K562 (cell line): ENCODE measurements around the gene NT5E. TPM values are rescaled to one million over a fixed set of nuclear protein-coding genes. Genes with fewer than 3 reads are reported as not detected.

Experiments used
- ATAC-seq: fragments of 200-7000 bp; cut with Tn5 transposase; 3 replicates; pipeline ENCODE4 v1.9.1; 2020; ENCODE audit warnings: moderate library complexity
- BruUV-seq: library from RNA; stranded (reverse); fragments of 400-500 nt; replicated peaks from 2 replicates; lab custom pipeline; 2021; lab: Mats Ljungman, UMichigan
- CTCF ChIA-PET: fragments of 300-600 bp; formaldehyde crosslinking; extraction: SDS; loops from one replicate; lab custom pipeline; 2021; ENCODE audit warnings: low intra/inter-chr PET ratio; lab: Yijun Ruan, JAX
- POLR2A ChIA-PET: fragments of 300-600, 350-650 bp; sonication (Branson Sonifier 250); formaldehyde crosslinking; extraction: SDS; loops from one replicate; lab custom pipeline; 2021; ENCODE audit warnings: antibody characterized with exemption, inconsistent platforms; lab: Yijun Ruan, JAX
- DNase-seq, 4 experiments: peaks; one replicate each; pipeline versions ENCODE4 v3.0.0 to v3.0.0-alpha.2; 2011 to 2018; ENCODE audit warnings: low spot score in 3 of 4, mixed read lengths in 3 of 4; ENCODE audit errors: extremely low read depth in 1 of 4
- FAIRE-seq: peaks from 2 replicates; lab custom pipeline; 2011; peaks lifted over from hg19 to GRCh38; lab: Jason Lieb, UNC
- H2AFZ ChIP-seq: 2 replicates; pipeline ENCODE4 v1.6.0; 2011; ENCODE audit warnings: low read depth, low read length, control low read depth, inconsistent platforms
- H3K27ac ChIP-seq: fragments of 200-600 bp; 3 replicates; pipeline ENCODE4 v1.8.0; 2011; ENCODE audit warnings: low read depth, mild to moderate bottlenecking, control low read depth, inconsistent platforms, low read length, moderate library complexity, mixed read lengths; ENCODE audit errors: extremely low read depth
- H3K27me3 ChIP-seq, 2 experiments: fragments of 300-600 bp in 1 of 2; 2 replicates in 1 of 2; 3 replicates in 1 of 2; pipeline versions ENCODE4 v1.6.0 to v1.8.0; 2011; ENCODE audit warnings: inconsistent platforms in 2 of 2, low read length in 2 of 2, mild to moderate bottlenecking in 1 of 2, mixed read lengths in 1 of 2, moderate library complexity in 1 of 2; ENCODE audit not compliant: control insufficient read depth in 2 of 2, insufficient read depth in 2 of 2
- H3K36me3 ChIP-seq: fragments of 300-600 bp; 3 replicates; pipeline ENCODE4 v1.8.0; 2011; ENCODE audit warnings: mild to moderate bottlenecking, low read length, inconsistent platforms; ENCODE audit not compliant: control insufficient read depth, insufficient read depth
- H3K4me1 ChIP-seq, 2 experiments: fragments of 200-600 bp in 1 of 2; replicated peaks in 1 of 2; 2 replicates in 1 of 2; 3 replicates in 1 of 2; pipeline versions ENCODE4 v1.5.1 to v1.8.0; 2011; ENCODE audit warnings: inconsistent platforms in 2 of 2, low read length in 2 of 2, mild to moderate bottlenecking in 1 of 2, mixed read lengths in 1 of 2, moderate library complexity in 1 of 2; ENCODE audit not compliant: control insufficient read depth in 2 of 2, insufficient read depth in 2 of 2
- H3K4me2 ChIP-seq: 2 replicates; pipeline ENCODE4 v1.6.1; 2011; ENCODE audit warnings: low read length, control low read depth, inconsistent platforms, mixed read lengths; ENCODE audit not compliant: insufficient read depth
- H3K4me3 ChIP-seq: fragments of 200-600 bp; sonication (generic), shearing (Covaris generic); 2 replicates; pipeline ENCODE4 v1.5.1; 2016; ENCODE audit warnings: control low read depth, inconsistent platforms
- H3K79me2 ChIP-seq: fragments of 200-600 bp; 3 replicates; pipeline ENCODE4 v1.8.0; 2011; ENCODE audit warnings: low read length, inconsistent platforms; ENCODE audit not compliant: control insufficient read depth, insufficient read depth
- H3K9ac ChIP-seq, 2 experiments: 2 replicates each; pipeline versions ENCODE4 v1.6.0 to v1.6.1; 2011; ENCODE audit warnings: low read depth in 2 of 2, low read length in 2 of 2, control low read depth in 1 of 2, inconsistent platforms in 1 of 2, mild to moderate bottlenecking in 1 of 2, mixed read lengths in 1 of 2; ENCODE audit not compliant: insufficient read depth in 1 of 2
- H3K9me1 ChIP-seq: one replicate; pipeline ENCODE4 v1.6.0; 2011; ENCODE audit warnings: inconsistent platforms, mild to moderate bottlenecking, low read length, moderate library complexity; ENCODE audit not compliant: control insufficient read depth, insufficient read depth
- H3K9me3 ChIP-seq: replicated peaks from 2 replicates; pipeline ENCODE4 v1.5.1; 2011; ENCODE audit warnings: low read depth, low read length, inconsistent platforms; ENCODE audit not compliant: control insufficient read depth, insufficient read depth
- H4K20me1 ChIP-seq: replicated peaks from 2 replicates; pipeline ENCODE4 v1.6.1; 2011; ENCODE audit warnings: low read length, inconsistent platforms, mixed read lengths; ENCODE audit not compliant: control insufficient read depth, insufficient read depth
- HNRNPH1 ChIP-seq: fragments of 200-400 bp; formaldehyde crosslinking; optimal IDR thresholded peaks from 2 replicates; pipeline ENCODE3; 2017; ENCODE audit warnings: low read depth, mild to moderate bottlenecking, low read length, moderate library complexity
- HSF4 ChIP-seq: fragments of 250-450 bp; sonication (Bioruptor Pico); IDR thresholded peaks from 2 replicates; pipeline ENCODE4 v2.1.2; 2022; ENCODE audit warnings: mild to moderate bottlenecking, moderate library complexity, borderline replicate concordance
- MCM7 ChIP-seq, 2 experiments: fragments of 450-650 bp; IDR thresholded peaks; 2 replicates each; pipeline ENCODE4 v1.6.1; 2016 to 2018
- NR0B1 ChIP-seq: fragments of 450-650 bp; IDR thresholded peaks from one replicate; pipeline ENCODE4 v1.6.1; 2018; ENCODE audit warnings: mild to moderate bottlenecking, moderate library complexity; ENCODE audit not compliant: partially characterized antibody
- SMAD4 ChIP-seq: fragments of 250-450 bp; sonication (Bioruptor Pico); conservative IDR thresholded peaks from 2 replicates; pipeline ENCODE4 v1.8.0; 2021; ENCODE audit warnings: inconsistent platforms, mild to moderate bottlenecking, moderate library complexity
- SUPT5H ChIP-seq: fragments of 450-650 bp; IDR thresholded peaks from 2 replicates; pipeline ENCODE4 v1.6.1; 2016
- TAL1 ChIP-seq: fragments of 450-650 bp; IDR thresholded peaks from 2 replicates; pipeline ENCODE4 v1.6.1; 2016; ENCODE audit warnings: mild to moderate bottlenecking
- ZNF197 ChIP-seq: fragments of 200-800 bp; sonication (Bioruptor generic); IDR thresholded peaks from 2 replicates; pipeline ENCODE4 v1.6.1; 2016; ENCODE audit warnings: low read depth, missing genetic modification characterization, missing compliant biosample characterization
- ZNF217 ChIP-seq: sonication (generic); formaldehyde crosslinking; IDR thresholded peaks from 2 replicates; pipeline ENCODE4 v1.8.0; 2022; ENCODE audit warnings: mild to moderate bottlenecking, missing genetic modification reagents
- WGBS: fragments of 100-300 bp; shearing (Covaris generic); methylation state at CpG from one replicate; pipeline ENCODE4 v1.1.6; 2016; ENCODE audit warnings: low coverage, mixed read lengths; ENCODE audit not compliant: insufficient coverage; ENCODE audit errors: missing lambda C conversion rate; 5-methylcytosine and 5-hydroxymethylcytosine counted together
- in situ Hi-C: fragments of 300-500 bp; cut with MboI; formaldehyde crosslinking; loops from 4 replicates; pipeline ENCODE4 v1.15.0; 2018; ENCODE audit warnings: inconsistent platforms, mixed read lengths
- intact Hi-C: fragments of 100-400 bp; cut with micrococcal nuclease; formaldehyde crosslinking; loops from 2 replicates; pipeline ENCODE4 v1.14.2; 2022
- polyA plus RNA-seq, 8 experiments: library from polyadenylated mRNA; depleted of rRNA in 4 of 8; stranded (reverse) in 5 of 8; unstranded in 3 of 8; fragments of >200 nt; fragmentation: Nextera tagmentation in 2 of 8; fragmentation: Illumina TruSeq in 1 of 8; extraction: Ambion mirVana in 2 of 8; extraction: Trizol in 1 of 8; gene quantifications; 2 replicates each; pipeline versions ENCODE4 v1.2.1 to v1.2.3, GENCODE V29; 2011 to 2014; ENCODE audit warnings: inconsistent platforms in 1 of 8, missing spikeins in 1 of 8
- total RNA-seq, 7 experiments: library from RNA; depleted of rRNA in 6 of 7; stranded (reverse); fragments of >200 nt in 6 of 7; fragmentation: Illumina TruSeq in 2 of 7; extraction: Trizol in 2 of 7; gene quantifications; 2 replicates each; pipeline versions ENCODE4 v1.2.1 to v1.2.3, GENCODE V29; 2011 to 2021; ENCODE audit warnings: low replicate concordance in 1 of 7
- TF ChIP-seq, protein P1 (sequence below): fragments of 250-450 bp; sonication (Bioruptor Pico); IDR thresholded peaks from 2 replicates; pipeline ENCODE4 v1.5.0; 2021; ENCODE audit warnings: mild to moderate bottlenecking, moderate library complexity
- TF ChIP-seq, protein P2 (sequence below): fragments of 200-800 bp; sonication (Bioruptor generic); IDR thresholded peaks from 2 replicates; pipeline ENCODE4 v1.6.1; 2017; ENCODE audit warnings: missing genetic modification characterization, missing compliant biosample characterization

NT5E gene
- total and polyA plus RNA-seq, 9 of the 15 experiments (the other 6 are each of a cell fraction or from before 2014, with no cell fraction given) = 0.01 to 0.13 TPM; not detected in 7

GRCh38 chr6:85473748-85474147 lies 23.9 kb downstream of the NT5E start:
- WGBS = 0% methylated on average over 1 of the region's 1 CpG
- H3K27ac ChIP-seq = no peak overlapping the region
- FAIRE-seq = no peak
- CTCF ChIA-PET = no interaction called here
- H3K4me2 ChIP-seq = no peak overlapping the region
- no peak overlapping the region for H3K9ac ChIP-seq
- TF ChIP-seq NR0B1 (no peak), ZNF197 (CRISPR knock-in tag) (no peak), SUPT5H (no peak), HSF4 (no peak), ZNF217 (no peak)
- H3K79me2 ChIP-seq = no peaks in the 10 kb centered on the region
- ATAC-seq = no peak
- in situ Hi-C loops = no loop called here
- no peaks in the 10 kb centered on the region; a peak in 1 of 5 replicates for H3K27me3 ChIP-seq
- H4K20me1 ChIP-seq = no peaks in the 10 kb centered on the region
- H2AFZ ChIP-seq = no peak overlapping the region
- BruUV-seq = no TSS peak
- H3K9me1 ChIP-seq = no peaks in the 10 kb centered on the region
- H3K9me3 ChIP-seq = no peaks in the 10 kb centered on the region; the same call in 1 of the 2 replicates
- no peaks in the 10 kb centered on the region for H3K36me3 ChIP-seq
- DNase-seq = no peak
- POLR2A ChIA-PET = no interaction called here
- H3K4me1 ChIP-seq = no peaks in the 10 kb centered on the region
- H3K4me3 ChIP-seq = no peak overlapping the region
- intact Hi-C loops = no loop called here

GRCh38 chr6:85476532-85476931 lies 26.6 kb downstream of the NT5E start:
- Histone ChIP-seq H3K4me1 (no peaks in the 10 kb centered on the region), H2AFZ (no peak overlapping the region), H3K4me3 (no peak overlapping the region), H3K9me3 (no peaks in the 10 kb centered on the region; the same call in 1 of the 2 replicates), H3K27me3 (no peaks in the 10 kb centered on the region; a peak in 2 of 5 replicates), H3K36me3 (no peaks in the 10 kb centered on the region), H3K27ac (no peak overlapping the region), H3K9me1 (no peaks in the 10 kb centered on the region), H3K9ac (no peak overlapping the region), H4K20me1 (no peaks in the 10 kb centered on the region), H3K4me2 (no peak overlapping the region), H3K79me2 (no peaks in the 10 kb centered on the region)
- DNase-seq = no peak
- ATAC-seq = no peak
- in situ Hi-C loops = no loop called here
- no TSS peak for BruUV-seq
- intact Hi-C loops = no loop called here
- 0% methylated on average over 4 of the region's 4 CpGs for WGBS
- FAIRE-seq = no peak
- CTCF ChIA-PET = no interaction called here
- POLR2A ChIA-PET = no interaction called here
- TF ChIP-seq MCM7 (IDR thresholded peaks at IDR 0.05) (no peak), TAL1 (no peak), SMAD4 (CRISPR knock-in tag) (no peak), HNRNPH1 (no peak)
- TF ChIP-seq, protein P1, sequence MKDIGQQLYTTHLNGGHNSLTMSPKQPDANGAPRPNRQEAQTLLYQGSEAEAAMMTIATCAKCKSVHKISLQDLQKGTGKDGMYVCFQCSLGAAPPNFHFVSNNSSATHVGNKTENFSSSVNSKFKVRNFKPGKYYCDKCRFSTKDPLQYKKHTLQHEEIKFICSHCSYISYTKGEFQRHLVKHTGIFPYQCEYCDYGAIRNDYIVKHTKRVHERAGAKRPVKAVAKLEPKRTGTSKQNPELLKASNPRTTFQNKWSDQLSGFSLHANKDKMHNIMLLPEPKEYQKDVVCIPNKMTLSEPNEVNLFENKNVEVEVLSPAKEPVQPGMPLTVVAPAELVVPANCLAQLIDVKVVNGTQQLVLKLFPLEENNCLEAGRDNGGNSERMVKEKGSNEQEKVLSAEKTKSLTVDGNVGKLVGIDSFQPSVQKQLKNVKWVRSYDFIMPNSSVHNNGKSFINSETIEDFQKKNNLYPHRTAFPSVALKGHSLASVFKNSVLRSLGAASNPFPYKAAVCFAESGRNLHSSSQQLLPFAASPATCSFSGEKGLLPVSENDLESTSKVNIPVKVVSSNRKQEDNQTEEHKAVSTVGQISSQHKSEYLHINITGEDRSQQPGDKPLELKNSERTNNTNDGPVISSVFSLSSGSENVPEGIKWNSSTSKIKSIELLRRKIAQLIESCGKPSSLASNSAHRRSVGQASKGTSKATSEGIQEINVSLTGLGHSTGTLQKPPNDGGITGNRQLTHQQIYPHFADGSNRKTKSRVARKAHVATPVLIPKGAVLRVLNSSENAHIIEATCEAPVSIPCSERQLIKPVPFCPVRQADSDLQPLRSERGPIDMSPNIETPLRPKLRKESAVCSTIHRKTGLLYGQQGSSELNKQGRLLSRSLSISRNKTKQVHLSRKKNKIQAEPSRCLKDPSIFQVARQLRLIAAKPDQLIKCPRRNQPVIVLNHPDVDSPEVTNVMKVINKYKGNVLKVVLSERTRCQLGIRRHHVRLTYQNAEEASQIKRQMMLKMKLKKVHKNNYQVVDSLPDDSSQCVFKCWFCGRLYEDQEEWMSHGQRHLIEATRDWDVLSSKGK (CRISPR knock-in tag) = no peak
- TF ChIP-seq, protein P2, sequence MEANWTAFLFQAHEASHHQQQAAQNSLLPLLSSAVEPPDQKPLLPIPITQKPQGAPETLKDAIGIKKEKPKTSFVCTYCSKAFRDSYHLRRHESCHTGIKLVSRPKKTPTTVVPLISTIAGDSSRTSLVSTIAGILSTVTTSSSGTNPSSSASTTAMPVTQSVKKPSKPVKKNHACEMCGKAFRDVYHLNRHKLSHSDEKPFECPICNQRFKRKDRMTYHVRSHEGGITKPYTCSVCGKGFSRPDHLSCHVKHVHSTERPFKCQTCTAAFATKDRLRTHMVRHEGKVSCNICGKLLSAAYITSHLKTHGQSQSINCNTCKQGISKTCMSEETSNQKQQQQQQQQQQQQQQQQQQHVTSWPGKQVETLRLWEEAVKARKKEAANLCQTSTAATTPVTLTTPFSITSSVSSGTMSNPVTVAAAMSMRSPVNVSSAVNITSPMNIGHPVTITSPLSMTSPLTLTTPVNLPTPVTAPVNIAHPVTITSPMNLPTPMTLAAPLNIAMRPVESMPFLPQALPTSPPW (CRISPR knock-in tag) = no peak
